Measurements from ENCODE around the gene BACH2.

Gene BACH2

GRCh38 chr6:89966913-89967312 is 329.7 kb downstream of the BACH2 start:
- H3K27me3 ChIP-seq (ENCODE audit: insufficient read depth, poor library complexity, severe bottlenecking): no peaks in the 10 kb centered on the region
- TF ChIP-seq SPI1 (IDR thresholded peaks at IDR 0.05; ENCODE audit: borderline replicate concordance, low read depth) (no peak), POLR2AphosphoS5 (IDR thresholded peaks at IDR 0.05; ENCODE audit: low read depth) (no peak), GABPA (IDR thresholded peaks at IDR 0.05; ENCODE audit: low read depth) (no peak)
- TF ChIP-seq, protein P1, sequence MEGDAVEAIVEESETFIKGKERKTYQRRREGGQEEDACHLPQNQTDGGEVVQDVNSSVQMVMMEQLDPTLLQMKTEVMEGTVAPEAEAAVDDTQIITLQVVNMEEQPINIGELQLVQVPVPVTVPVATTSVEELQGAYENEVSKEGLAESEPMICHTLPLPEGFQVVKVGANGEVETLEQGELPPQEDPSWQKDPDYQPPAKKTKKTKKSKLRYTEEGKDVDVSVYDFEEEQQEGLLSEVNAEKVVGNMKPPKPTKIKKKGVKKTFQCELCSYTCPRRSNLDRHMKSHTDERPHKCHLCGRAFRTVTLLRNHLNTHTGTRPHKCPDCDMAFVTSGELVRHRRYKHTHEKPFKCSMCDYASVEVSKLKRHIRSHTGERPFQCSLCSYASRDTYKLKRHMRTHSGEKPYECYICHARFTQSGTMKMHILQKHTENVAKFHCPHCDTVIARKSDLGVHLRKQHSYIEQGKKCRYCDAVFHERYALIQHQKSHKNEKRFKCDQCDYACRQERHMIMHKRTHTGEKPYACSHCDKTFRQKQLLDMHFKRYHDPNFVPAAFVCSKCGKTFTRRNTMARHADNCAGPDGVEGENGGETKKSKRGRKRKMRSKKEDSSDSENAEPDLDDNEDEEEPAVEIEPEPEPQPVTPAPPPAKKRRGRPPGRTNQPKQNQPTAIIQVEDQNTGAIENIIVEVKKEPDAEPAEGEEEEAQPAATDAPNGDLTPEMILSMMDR (IDR thresholded peaks at IDR 0.05; ENCODE audit: insufficient read depth, low read length): no peak
- TF ChIP-seq, protein P2, sequence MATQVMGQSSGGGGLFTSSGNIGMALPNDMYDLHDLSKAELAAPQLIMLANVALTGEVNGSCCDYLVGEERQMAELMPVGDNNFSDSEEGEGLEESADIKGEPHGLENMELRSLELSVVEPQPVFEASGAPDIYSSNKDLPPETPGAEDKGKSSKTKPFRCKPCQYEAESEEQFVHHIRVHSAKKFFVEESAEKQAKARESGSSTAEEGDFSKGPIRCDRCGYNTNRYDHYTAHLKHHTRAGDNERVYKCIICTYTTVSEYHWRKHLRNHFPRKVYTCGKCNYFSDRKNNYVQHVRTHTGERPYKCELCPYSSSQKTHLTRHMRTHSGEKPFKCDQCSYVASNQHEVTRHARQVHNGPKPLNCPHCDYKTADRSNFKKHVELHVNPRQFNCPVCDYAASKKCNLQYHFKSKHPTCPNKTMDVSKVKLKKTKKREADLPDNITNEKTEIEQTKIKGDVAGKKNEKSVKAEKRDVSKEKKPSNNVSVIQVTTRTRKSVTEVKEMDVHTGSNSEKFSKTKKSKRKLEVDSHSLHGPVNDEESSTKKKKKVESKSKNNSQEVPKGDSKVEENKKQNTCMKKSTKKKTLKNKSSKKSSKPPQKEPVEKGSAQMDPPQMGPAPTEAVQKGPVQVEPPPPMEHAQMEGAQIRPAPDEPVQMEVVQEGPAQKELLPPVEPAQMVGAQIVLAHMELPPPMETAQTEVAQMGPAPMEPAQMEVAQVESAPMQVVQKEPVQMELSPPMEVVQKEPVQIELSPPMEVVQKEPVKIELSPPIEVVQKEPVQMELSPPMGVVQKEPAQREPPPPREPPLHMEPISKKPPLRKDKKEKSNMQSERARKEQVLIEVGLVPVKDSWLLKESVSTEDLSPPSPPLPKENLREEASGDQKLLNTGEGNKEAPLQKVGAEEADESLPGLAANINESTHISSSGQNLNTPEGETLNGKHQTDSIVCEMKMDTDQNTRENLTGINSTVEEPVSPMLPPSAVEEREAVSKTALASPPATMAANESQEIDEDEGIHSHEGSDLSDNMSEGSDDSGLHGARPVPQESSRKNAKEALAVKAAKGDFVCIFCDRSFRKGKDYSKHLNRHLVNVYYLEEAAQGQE (IDR thresholded peaks at IDR 0.05; ENCODE audit: insufficient replicate concordance, low read depth): no peak
- H3K4me3 ChIP-seq (replicated peaks; ENCODE audit: insufficient read depth, low read length): no peak overlapping the region
- DNase-seq (ENCODE audit: low read depth in 1 of 2, low spot score in 1 of 2): no peak
- no peak overlapping the region for H3K27ac ChIP-seq (replicated peaks)

GRCh38 chr6:89966228-89966544 is 330.5 kb downstream of the BACH2 start:
- Histone ChIP-seq H3K4me3 (replicated peaks; ENCODE audit: insufficient read depth, low read length) (no peak overlapping the region), H3K27ac (replicated peaks) (no peak overlapping the region), H3K27me3 (ENCODE audit: insufficient read depth, poor library complexity, severe bottlenecking) (peaks cover 2% of the 10 kb centered on the region)
- no peak for TF ChIP-seq POLR2AphosphoS5 (IDR thresholded peaks at IDR 0.05; ENCODE audit: low read depth)
- TF ChIP-seq, protein P1 (IDR thresholded peaks at IDR 0.05; ENCODE audit: insufficient read depth, low read length): no peak
- TF ChIP-seq, protein P2 (IDR thresholded peaks at IDR 0.05; ENCODE audit: insufficient replicate concordance, low read depth): no peak
- no peak for TF ChIP-seq SPI1 (IDR thresholded peaks at IDR 0.05; ENCODE audit: borderline replicate concordance, low read depth)
- no peak for TF ChIP-seq GABPA (IDR thresholded peaks at IDR 0.05; ENCODE audit: low read depth)
- peak in 1 of 2 experiments; percentile 19 for DNase-seq (ENCODE audit: low read depth in 1 of 2, low spot score in 1 of 2)

DNA sequence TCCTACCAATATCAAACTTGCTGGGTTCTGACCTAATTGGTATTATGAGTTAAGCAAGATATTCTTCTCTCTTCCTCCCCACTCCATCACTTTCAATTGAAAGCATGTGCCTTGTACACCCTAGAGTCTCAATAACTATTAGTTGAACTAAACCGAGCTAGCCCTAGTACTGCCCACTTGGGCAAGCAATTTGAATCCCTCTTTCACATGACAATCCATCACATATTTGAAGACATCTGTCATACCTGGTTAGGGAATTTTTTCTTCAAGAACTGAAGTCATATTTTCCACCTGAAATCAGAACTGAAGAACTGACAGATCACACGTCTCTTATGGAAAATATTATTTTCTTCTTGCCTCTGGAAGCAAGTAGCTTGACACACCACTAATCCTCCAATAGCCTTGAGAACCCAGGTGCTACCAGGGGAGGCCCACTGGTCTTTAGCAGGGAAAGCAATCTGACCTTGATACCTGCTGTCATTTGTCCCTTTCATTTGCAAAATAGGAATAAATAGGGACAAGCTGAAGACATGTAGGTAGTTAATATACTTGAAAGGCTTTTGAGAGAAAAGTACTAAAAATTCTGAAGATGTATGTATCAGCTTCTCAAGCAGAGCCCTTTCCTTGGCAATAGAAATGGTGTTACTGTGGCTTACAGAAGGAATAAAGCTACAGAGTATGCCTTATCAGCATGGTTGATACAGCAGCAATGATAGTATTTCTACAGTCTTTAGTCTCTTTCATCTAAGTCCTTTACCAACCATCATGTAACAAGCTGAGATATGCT is 331.0 kb downstream of the BACH2 start:
- no peak for DNase-seq (ENCODE audit: low read depth in 1 of 2, low spot score in 1 of 2)
- Histone ChIP-seq H3K27me3 (ENCODE audit: insufficient read depth, poor library complexity, severe bottlenecking) (peaks cover 2% of the 10 kb centered on the region), H3K4me3 (replicated peaks; ENCODE audit: insufficient read depth, low read length) (no peak overlapping the region), H3K27ac (replicated peaks) (no peak overlapping the region)
- TF ChIP-seq, protein P2 (IDR thresholded peaks at IDR 0.05; ENCODE audit: insufficient replicate concordance, low read depth): no peak
- TF ChIP-seq SPI1 (IDR thresholded peaks at IDR 0.05; ENCODE audit: borderline replicate concordance, low read depth) (no peak), POLR2AphosphoS5 (IDR thresholded peaks at IDR 0.05; ENCODE audit: low read depth) (no peak), GABPA (IDR thresholded peaks at IDR 0.05; ENCODE audit: low read depth) (no peak)
- TF ChIP-seq, protein P1 (IDR thresholded peaks at IDR 0.05; ENCODE audit: insufficient read depth, low read length): no peak
